HG03469 (cell line): ENCODE measurements around the gene IFNE.
"Not testable (repeated sequence)": the region's sequence is repeated elsewhere in the genome, so short reads cannot be mapped to it uniquely, and the experiment has no call there.

Source experiments
- ATAC-seq: cut with Tn5 transposase; IDR thresholded peaks from one replicate; pipeline ENCODE4 v1.9.1; 2021; ENCODE audit warnings: mild to moderate bottlenecking, moderate library complexity, moderate number of reproducible peaks; ENCODE audit not compliant: unreplicated experiment

The IFNE gene

GRCh38 chr9:21502586-21502985 lies 20.5 kb upstream of the IFNE start:
- no peak for ATAC-seq

- no peak for ATAC-seq
Observed at GRCh38 chr9:21499912-21500311, 17.8 kb upstream of the IFNE start.

- ATAC-seq: no peak
Observed at GRCh38 chr9:21491756-21492155, 9.6 kb upstream of the IFNE start.

GRCh38 chr9:21481470-21482056 lies 550 bp downstream of the IFNE start:
- no peak for ATAC-seq

GRCh38 chr9:21479152-21479702 lies 2.9 kb downstream of the IFNE start:
- no peak for ATAC-seq

- no peak for ATAC-seq
Observed at GRCh38 chr9:21477466-21477865, 4.6 kb downstream of the IFNE start.

- no peak for ATAC-seq
Observed at GRCh38 chr9:21473236-21473635, 8.9 kb downstream of the IFNE start.

GRCh38 chr9:21470126-21470525 lies 12.0 kb downstream of the IFNE start:
- no peak for ATAC-seq

- no peak for ATAC-seq
Observed at GRCh38 chr9:21465859-21466518, 16.1 kb downstream of the IFNE start.

GRCh38 chr9:21465138-21465537 lies 17.0 kb downstream of the IFNE start:
- ATAC-seq: no peak

- no peak for ATAC-seq
Observed at GRCh38 chr9:21461377-21461776, 20.7 kb downstream of the IFNE start.

- peak; percentile 80 for ATAC-seq
Observed at GRCh38 chr9:21455320-21455719, 26.8 kb downstream of the IFNE start.

GRCh38 chr9:21454149-21454548 lies 28.0 kb downstream of the IFNE start:
- no peak for ATAC-seq

- no peak for ATAC-seq
Observed at GRCh38 chr9:21452681-21453080, 29.4 kb downstream of the IFNE start.

- ATAC-seq: no peak
Observed at GRCh38 chr9:21450733-21451394, 31.2 kb downstream of the IFNE start.

GRCh38 chr9:21449312-21449711 lies 32.8 kb downstream of the IFNE start:
- ATAC-seq: not testable (repeated sequence)

- ATAC-seq: peak; percentile 94
Observed at GRCh38 chr9:21443849-21444625, 38.1 kb downstream of the IFNE start.

- ATAC-seq: no peak
Observed at GRCh38 chr9:21440139-21440538, 42.0 kb downstream of the IFNE start, which contains the start of gene IFNA1. Gene IFNA1 (plus strand): TSS chr9:21440439. CDS start chr9:21440508, 69 bp downstream.

GRCh38 chr9:21435015-21435383 lies 47.1 kb downstream of the IFNE start:
- not testable (repeated sequence) for ATAC-seq

- no peak for ATAC-seq
Observed at GRCh38 chr9:21434202-21435014, 47.7 kb downstream of the IFNE start.
